ENCODE data around the gene CHRM1.

The CHRM1 gene

GRCh38 chr11:62905296-62905695 is 15.9 kb downstream of the CHRM1 start:
- no peak for DNase-seq (ENCODE audit: low read depth in 2 of 2)

GRCh38 chr11:62902932-62903331 is 18.2 kb downstream of the CHRM1 start:
- no peak for DNase-seq (ENCODE audit: low read depth in 2 of 2)

GRCh38 chr11:62898027-62898426 is 23.1 kb downstream of the CHRM1 start:
- DNase-seq (ENCODE audit: low read depth in 2 of 2): no peak

GRCh38 chr11:62897311-62897710 is 23.9 kb downstream of the CHRM1 start:
- no peak for DNase-seq (ENCODE audit: low read depth in 2 of 2)

- no peak for DNase-seq (ENCODE audit: low read depth in 2 of 2)
These were observed 25.1 kb downstream of the CHRM1 start for GRCh38 chr11:62896049-62896448.

GRCh38 chr11:62895501-62895900 is 25.7 kb downstream of the CHRM1 start:
- no peak for DNase-seq (ENCODE audit: low read depth in 2 of 2)

GRCh38 chr11:62892077-62892922 is 28.9 kb downstream of the CHRM1 start:
- DNase-seq (ENCODE audit: low read depth in 2 of 2): no peak

GRCh38 chr11:62889484-62890437 is 31.4 kb downstream of the CHRM1 start:
- DNase-seq (ENCODE audit: low read depth in 2 of 2): no peak

GRCh38 chr11:62889126-62889483 is 32.1 kb downstream of the CHRM1 start:
- no peak for DNase-seq (ENCODE audit: low read depth in 2 of 2)

GRCh38 chr11:62888406-62888805 is 32.8 kb downstream of the CHRM1 start:
- no peak for DNase-seq (ENCODE audit: low read depth in 2 of 2)

- no peak for DNase-seq (ENCODE audit: low read depth in 2 of 2)
These were observed 35.9 kb downstream of the CHRM1 start for GRCh38 chr11:62885137-62885750.

- no peak for DNase-seq (ENCODE audit: low read depth in 2 of 2)
These were observed 37.5 kb downstream of the CHRM1 start for GRCh38 chr11:62883673-62884072.

- no peak for DNase-seq (ENCODE audit: low read depth in 2 of 2)
These were observed 38.2 kb downstream of the CHRM1 start for GRCh38 chr11:62882788-62883501.

GRCh38 chr11:62882431-62882749 is 38.8 kb downstream of the CHRM1 start:
- DNase-seq (ENCODE audit: low read depth in 2 of 2): no peak

- peak; percentile 94 to 95 for DNase-seq (ENCODE audit: low read depth in 2 of 2)
These were observed 39.4 kb downstream of the CHRM1 start for GRCh38 chr11:62881579-62882430.

GRCh38 chr11:62880803-62881578 is 40.2 kb downstream of the CHRM1 start, which contains the start of gene SLC3A2:
TSS of gene SLC3A2 (plus strand) at chr11:62880896. CDS start at chr11:62881024, 128 bp downstream.
- peak; percentile 77 to 79 for DNase-seq (ENCODE audit: low read depth in 2 of 2)

- peak in 1 of 2 donors; percentile 52 for DNase-seq (ENCODE audit: low read depth in 2 of 2)
These were observed 40.8 kb downstream of the CHRM1 start for GRCh38 chr11:62880231-62880802.

GRCh38 chr11:62879235-62879978 is 41.8 kb downstream of the CHRM1 start:
- DNase-seq (ENCODE audit: low read depth in 2 of 2): no peak

- DNase-seq (ENCODE audit: low read depth in 2 of 2): no peak
These were observed 44.5 kb downstream of the CHRM1 start for GRCh38 chr11:62876712-62877111.
